HG03460 (cell line): Measurements from ENCODE around the gene EPHA2.

ENCODE experiments used
- ATAC-seq: cut with Tn5 transposase; IDR thresholded peaks from one replicate; pipeline ENCODE4 v1.9.1; 2021; ENCODE audit not compliant: unreplicated experiment

EPHA2 gene

GRCh38 chr1:16138772-16139221 lies 17.1 kb downstream of the EPHA2 start:
- ATAC-seq: no peak

DNA sequence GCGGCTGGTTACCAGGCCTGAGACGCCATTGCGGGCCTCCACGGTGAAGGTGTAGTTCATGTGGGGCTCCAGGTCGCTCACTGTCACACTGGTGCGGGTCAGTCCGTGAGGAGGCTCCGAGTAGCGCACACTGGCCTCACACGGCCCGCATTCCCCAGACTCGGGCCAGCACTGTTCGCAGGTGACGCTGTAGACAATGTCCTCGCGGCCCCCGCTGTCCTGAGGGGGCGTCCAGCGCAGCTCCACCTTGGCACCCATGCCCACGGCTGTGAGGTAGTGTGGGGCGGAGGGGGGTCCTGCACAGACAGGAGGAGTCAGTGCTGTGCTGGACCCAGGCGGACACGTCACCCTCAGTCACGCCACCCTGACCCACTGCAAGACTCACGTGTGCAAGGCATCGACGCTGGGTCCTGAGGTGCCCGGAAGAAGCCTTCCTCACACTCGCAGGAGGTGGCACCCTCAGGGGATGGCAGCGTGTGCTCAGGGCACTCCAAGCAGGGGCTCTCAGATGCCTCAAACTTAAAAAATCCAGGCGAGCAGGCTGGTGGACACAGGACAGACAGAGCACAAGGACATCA lies 17.9 kb downstream of the EPHA2 start:
- ATAC-seq: no peak

DNA sequence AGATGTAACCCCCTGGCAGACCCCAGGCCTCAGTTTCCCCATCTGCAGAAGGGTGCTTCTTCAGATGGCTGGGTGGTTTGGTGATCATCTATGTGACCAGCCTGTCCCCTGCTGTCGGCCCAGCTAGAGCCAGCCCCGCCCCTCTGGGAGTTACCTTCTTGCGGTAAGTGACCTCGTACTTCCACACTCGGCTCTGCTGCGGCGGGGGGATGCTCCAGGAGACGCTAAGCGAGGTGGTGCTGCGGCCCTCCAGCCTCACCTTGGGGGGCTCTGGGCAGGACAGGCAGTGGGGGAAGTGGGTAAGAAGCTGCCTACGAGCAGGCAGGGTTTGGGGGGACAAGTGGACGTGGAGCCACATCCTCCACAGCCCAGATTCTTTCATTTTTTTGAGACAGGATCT lies 20.4 kb downstream of the EPHA2 start:
- no peak for ATAC-seq

- no peak for ATAC-seq
These were observed 21.0 kb downstream of the EPHA2 start for GRCh38 chr1:16134906-16135305.

GRCh38 chr1:16134066-16134801 lies 21.6 kb downstream of the EPHA2 start:
- no peak for ATAC-seq

DNA sequence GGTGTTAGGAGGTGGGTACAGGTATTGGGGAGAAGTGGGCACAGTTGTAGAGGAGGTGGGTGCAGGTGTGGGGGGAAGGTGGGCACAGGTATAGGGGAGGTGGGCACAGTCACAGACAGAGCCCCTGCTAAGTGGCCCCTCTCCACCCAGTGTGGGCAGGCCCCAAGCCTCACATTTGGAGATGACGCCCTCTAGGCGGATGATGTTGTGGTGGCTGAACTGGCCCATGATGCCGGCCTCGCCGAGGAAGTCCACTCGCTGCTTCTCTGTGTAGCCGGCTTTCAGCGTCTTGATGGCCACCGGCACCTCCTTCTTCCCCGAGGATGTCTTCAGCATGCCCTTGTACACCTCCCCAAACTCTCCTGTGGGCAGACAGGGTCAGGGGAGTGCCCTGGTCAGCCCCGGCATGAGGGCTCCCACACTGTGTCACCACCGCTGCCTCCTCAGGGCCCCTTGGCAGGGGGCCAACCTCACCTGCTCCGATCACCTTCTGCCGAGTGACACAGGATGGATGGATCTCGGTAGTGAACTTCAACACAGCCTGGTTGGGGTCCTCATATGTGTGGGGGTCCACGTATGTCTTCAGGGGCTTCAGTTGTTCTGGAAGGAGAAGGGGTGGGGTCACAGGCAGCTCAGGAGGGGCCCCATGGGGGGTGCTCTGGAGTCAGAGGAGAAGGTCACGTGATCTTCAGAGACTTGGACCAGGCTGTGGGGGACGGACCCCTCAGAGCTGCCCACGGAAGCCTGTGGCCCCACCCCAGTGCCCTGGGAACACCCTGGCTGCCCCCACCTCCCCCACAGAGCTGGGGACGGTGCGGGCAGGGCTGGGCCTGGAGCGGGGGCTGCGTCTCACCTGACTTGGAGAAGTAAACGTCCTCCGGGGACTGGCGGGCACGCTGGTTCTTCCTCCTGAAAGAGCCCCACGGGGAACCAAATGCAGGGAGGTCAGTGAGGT lies 22.6 kb downstream of the EPHA2 start:
- no peak for ATAC-seq

- no peak for ATAC-seq
These were observed 23.5 kb downstream of the EPHA2 start for GRCh38 chr1:16132325-16132785.

DNA sequence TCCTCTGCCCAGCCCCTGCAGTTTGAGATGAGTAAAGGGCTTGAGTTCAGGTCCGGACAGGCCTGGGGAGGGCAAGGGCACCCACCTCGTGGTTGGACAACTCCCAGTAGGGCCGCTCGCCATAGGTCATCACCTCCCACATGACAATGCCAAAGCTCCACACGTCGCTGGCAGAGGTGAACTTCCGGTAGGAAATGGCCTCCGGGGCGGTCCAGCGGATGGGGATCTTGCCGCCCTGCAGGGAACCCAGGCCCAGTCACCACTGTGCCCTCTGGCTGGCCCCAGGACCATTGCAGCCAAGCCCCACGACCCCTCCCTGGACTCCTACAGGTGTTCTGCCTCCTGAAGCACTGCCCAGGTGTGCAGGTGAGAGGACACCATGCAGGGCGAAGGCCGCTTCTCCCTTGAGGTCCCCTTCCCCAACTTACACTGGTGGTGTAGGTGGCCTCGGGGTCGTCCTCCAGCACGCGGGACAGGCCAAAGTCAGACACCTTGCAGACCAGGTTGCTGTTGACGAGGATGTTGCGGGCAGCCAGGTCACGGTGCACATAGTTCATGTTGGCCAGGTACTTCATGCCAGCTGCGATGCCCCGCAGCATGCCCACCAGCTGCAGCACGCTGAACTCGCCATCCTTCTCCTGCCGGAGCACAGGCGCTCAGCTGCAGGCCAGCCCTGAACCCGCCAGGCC lies 24.1 kb downstream of the EPHA2 start:
- no peak for ATAC-seq

GRCh38 chr1:16130827-16131226 lies 25.0 kb downstream of the EPHA2 start:
- no peak for ATAC-seq

DNA sequence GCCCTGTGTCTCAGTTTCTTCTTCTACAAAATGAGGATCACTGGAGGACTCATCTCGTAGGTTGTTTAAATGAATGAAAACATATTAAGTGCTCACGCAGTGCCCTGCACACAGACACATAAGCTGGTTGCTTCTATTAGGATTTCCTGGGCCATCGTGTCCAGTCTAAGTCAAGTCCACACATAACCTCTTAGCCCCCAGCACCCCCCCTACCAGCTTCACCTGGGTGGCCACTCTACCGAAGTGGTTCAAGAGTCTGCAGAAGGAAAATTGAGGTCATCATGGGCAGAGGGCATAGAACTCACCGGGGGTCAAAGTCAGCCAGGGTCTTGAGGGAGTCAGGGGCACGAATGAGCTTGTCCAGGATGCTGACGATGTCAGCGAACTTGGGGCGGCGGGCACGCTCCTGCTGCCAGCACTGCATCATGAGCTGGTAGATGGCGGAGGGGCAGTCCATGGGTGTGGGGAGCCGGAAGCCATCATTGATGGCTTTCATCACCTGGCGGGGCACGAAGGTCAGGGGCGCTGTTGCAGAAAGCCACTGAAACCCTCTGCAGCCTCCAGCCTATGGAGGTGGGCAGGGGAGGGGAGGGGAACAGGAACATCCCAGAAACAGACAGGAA lies 25.8 kb downstream of the EPHA2 start:
- ATAC-seq: no peak

DNA sequence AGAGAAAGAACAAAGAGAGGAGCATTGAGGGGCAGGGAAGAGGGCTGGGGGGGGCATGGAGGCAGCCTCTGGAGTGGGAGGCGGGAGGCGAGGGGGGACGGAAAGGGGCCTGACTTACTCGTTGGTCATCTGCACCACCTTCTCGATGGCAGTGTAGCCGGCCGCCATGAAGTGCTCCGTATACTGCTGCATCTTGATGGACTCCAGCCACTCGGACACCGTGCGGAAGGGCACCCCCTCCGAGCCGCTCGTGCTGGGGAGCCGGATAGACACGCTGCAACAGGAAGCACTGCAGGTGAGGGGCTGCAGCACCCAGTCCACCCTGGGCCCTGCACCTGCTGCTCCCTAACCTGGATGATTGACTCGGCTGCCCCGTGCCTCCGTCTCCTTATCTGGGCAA lies 26.6 kb downstream of the EPHA2 start:
- ATAC-seq: no peak

- no peak for ATAC-seq
These were observed 27.5 kb downstream of the EPHA2 start for GRCh38 chr1:16128338-16128741.

DNA sequence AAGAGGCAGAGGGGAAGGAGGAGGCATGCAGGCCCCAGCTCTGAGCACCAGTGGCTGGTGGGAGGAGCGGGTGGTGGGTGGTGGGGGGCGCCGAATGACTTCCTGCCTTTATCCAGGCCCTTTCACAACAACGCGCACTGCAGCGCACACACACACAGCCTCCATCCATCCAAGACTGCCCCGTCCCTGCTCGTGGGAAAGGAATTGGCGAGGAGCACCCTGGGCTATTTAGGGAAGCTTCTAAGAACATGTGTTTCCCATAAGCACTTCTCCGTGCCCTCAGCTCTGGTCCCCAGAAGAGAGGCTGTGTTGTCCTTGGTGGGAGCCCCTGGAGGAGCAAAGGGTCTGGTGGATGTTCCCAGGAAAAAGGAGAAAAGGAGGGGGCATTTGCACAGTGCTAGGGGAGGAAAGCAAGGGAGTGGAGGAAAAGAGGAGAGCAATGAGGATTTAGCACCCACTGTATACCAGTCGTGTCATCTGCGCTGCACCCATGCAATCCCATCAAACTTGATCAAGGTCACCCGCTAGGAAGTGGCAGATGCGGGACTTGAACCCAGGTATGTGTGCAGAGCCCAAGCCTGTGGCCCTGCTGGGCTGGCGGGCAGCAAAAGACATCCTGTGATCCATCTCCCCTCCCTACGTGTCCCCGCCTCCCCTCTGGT lies 28.1 kb downstream of the EPHA2 start:
- no peak for ATAC-seq

DNA sequence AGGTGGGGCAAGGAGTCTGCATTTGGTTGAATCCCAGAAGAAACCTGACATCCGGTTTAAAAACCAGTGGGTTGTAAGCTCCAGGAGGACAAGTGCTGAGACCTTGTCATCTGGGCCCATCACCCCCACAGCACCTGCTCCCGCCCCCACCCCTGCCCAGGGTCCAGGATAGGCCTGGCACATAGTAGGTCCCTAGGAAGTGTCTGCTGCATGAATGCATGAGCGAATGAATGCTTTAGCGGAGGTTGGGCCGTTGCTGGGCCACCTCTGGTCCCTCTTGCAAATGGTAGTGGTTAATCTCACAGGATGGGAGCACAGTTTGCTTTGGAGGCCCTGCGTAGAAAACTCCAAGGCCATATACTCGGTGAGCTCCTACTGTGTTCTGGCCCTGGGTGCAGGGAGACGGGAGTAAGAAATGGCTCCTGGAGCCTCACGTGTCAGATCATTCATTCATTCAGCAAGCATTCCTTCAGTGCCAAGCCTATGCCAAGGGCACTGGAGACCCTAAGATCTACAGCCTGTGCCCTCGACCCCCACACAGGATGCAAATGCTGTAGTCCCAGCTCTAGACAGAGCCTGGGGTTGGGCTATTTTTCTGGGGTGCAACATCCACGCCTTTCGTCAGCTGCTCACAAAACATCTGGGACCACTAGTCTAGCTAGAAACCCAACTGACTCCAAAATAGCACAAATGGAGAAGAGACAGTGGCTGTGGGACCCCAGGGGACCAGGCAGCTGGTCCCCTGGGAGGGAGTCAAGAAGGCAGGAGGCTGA lies 28.9 kb downstream of the EPHA2 start:
- no peak for ATAC-seq

GRCh38 chr1:16126160-16126559 lies 29.7 kb downstream of the EPHA2 start:
- ATAC-seq: no peak

DNA sequence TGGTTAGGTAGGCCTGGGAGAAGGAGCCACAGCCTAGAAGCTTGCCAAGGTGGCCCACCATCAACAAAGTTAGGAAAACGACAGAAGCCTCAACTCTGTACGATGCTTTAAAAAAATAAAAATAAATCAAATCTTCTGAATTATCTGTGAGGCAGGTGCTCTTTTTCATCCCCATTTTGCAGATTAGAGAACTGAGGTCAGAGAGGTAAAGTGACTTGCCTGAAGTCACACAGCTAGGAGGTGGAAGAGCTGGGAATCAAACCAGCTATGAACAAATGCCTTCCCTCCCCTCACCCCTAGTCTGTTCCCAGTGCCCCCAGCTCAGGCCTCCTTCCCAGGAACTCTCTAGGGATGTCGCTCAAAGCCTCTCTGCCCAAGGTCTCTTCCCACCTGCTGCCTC lies 30.4 kb downstream of the EPHA2 start:
- no peak for ATAC-seq

DNA sequence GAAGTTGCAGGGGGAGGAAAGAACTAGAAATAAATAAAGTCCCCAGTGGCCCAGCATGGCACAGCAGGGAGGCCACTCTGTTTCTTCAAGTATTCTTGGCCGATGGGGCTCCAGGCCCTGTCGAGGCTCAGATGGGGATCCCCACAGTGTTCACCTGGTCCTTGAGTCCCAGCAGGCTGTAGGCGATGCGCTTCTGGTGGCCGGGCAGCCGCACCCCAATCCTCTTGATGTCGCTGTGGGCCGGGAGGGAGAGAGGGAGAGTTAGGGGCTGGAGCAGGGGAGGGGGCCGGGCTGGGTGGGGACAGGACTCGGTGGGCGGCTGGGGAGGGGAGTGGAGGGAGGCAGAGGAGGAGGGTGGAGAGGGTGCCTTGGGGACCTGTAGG lies 30.8 kb downstream of the EPHA2 start:
- ATAC-seq: no peak

DNA sequence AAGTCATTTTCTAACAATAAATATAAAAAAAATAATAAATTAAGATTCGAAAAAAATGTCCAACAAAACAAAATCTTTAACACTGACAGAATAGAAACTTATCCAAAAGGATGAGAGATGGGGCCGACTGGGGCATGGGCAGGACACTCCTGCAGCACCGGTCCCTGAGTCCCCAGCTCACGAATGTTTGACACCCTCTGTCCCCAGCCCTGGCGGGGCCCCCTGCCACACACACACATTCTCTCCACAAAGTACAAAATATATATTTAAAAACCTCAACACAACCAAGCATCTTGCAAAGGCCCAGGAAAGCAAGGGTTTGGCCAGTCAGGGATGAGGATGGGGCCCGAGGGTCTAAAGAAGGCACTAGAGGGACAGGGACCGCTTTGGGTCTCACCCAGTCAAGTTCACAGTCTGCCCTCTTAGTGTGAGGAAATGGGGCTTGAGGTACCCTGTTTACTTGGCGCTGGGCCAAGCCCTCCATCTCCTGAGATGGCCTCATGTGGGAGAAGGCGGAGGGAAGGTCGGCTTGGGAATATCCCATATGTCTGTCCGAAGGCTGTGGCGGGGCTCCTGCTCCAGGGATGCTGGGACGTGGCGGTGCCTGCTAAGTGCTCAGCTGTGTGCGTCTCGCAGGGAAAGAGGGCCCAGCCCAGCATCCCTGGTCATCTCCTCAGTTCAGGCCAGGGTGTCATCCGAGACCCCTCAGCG lies 31.3 kb downstream of the EPHA2 start:
- ATAC-seq: no peak

GRCh38 chr1:16122916-16123315 lies 33.0 kb downstream of the EPHA2 start:
- ATAC-seq: no peak
